SK-N-SH (cell line): Measurements from ENCODE around the gene NDUFB2. TPM values are rescaled to one million over a fixed set of nuclear protein-coding genes. Genes with fewer than 3 reads are reported as not detected.

Source experiments
- CTCF ChIA-PET: fragments of 300-600, 350-600 bp; formaldehyde crosslinking; extraction: SDS; loops from one replicate; lab custom pipeline; 2021; lab: Yijun Ruan, JAX
- POLR2A ChIA-PET: fragments of 350-600 bp; sonication (Branson Sonifier 250); formaldehyde crosslinking; extraction: SDS; loops from one replicate; lab custom pipeline; 2020; ENCODE audit warnings: antibody characterized with exemption, inconsistent platforms; lab: Yijun Ruan, JAX
- DNase-seq: peaks from one replicate; pipeline ENCODE4 v3.0.0; 2012
- H2AFZ ChIP-seq: fragments of 200-600 bp; sonication (generic); 2 replicates; pipeline ENCODE4 v1.8.1; 2016; ENCODE audit warnings: antibody characterized with exemption, mild to moderate bottlenecking, low read depth
- H3F3A ChIP-seq: fragments of 200-600 bp; sonication (generic); replicated peaks from 2 replicates; pipeline ENCODE3; 2016; ENCODE audit warnings: antibody characterized with exemption, mild to moderate bottlenecking; ENCODE audit not compliant: insufficient read depth
- H3K27ac ChIP-seq, 2 experiments: fragments of 200-500 bp in 1 of 2; fragments of 200-600 bp in 1 of 2; sonication (Bioruptor generic) in 1 of 2; sonication (generic), shearing (Covaris generic) in 1 of 2; 2 replicates each; pipeline versions ENCODE4 v1.5.1 to v1.6.1; 2014 to 2016; ENCODE audit warnings: low read depth in 2 of 2, inconsistent platforms in 1 of 2, low read length in 1 of 2, mild to moderate bottlenecking in 1 of 2, mixed read lengths in 1 of 2
- H3K27me3 ChIP-seq: fragments of 200-600 bp; sonication (generic), shearing (Covaris generic); 2 replicates; pipeline ENCODE4 v1.6.1; 2016; ENCODE audit warnings: mixed run types; ENCODE audit not compliant: insufficient read depth
- H3K36me3 ChIP-seq, 2 experiments: fragments of 200-500 bp in 1 of 2; fragments of 200-600 bp in 1 of 2; sonication (Bioruptor generic) in 1 of 2; sonication (generic) in 1 of 2; replicated peaks in 1 of 2; 2 replicates each; pipeline versions ENCODE3 to v1.5.1; 2014 to 2016; ENCODE audit warnings: low read length in 1 of 2, mild to moderate bottlenecking in 1 of 2; ENCODE audit not compliant: insufficient read depth in 2 of 2, control insufficient read depth in 1 of 2
- H3K4me1 ChIP-seq, 2 experiments: fragments of 200-500 bp in 1 of 2; fragments of 200-600 bp in 1 of 2; sonication (Bioruptor generic) in 1 of 2; sonication (generic), shearing (Covaris generic) in 1 of 2; 2 replicates each; pipeline versions ENCODE4 v1.5.1 to v1.6.1; 2014 to 2016; ENCODE audit warnings: low read depth in 1 of 2, low read length in 1 of 2, mixed run types in 1 of 2; ENCODE audit not compliant: insufficient read depth in 2 of 2, control insufficient read depth in 1 of 2
- H3K4me2 ChIP-seq: fragments of 200-600 bp; sonication (generic), shearing (Covaris generic); 2 replicates; pipeline ENCODE4 v1.6.1; 2017; ENCODE audit warnings: mixed run types
- H3K4me3 ChIP-seq, 2 experiments: fragments of 200-500 bp in 1 of 2; fragments of 200-600 bp in 1 of 2; sonication (Bioruptor generic) in 1 of 2; sonication (generic), shearing (Covaris generic) in 1 of 2; 2 replicates each; pipeline versions ENCODE4 v1.5.1 to v1.8.1; 2014 to 2016; ENCODE audit warnings: low read depth in 2 of 2, inconsistent platforms in 1 of 2, low read length in 1 of 2, mild to moderate bottlenecking in 1 of 2, mixed read lengths in 1 of 2, moderate library complexity in 1 of 2
- H3K79me2 ChIP-seq: fragments of 200-600 bp; sonication (generic); 2 replicates; pipeline ENCODE4 v1.8.1; 2017; ENCODE audit warnings: mild to moderate bottlenecking; ENCODE audit not compliant: insufficient read depth
- H3K9ac ChIP-seq: fragments of 200-600 bp; sonication (generic); 2 replicates; pipeline ENCODE4 v1.6.1; 2017; ENCODE audit warnings: mixed run types
- H3K9me2 ChIP-seq: fragments of 200-600 bp; sonication (generic); 2 replicates; pipeline ENCODE4 v1.6.1; 2017; ENCODE audit warnings: mixed run types
- H3K9me3 ChIP-seq: fragments of 200-600 bp; sonication (generic); 2 replicates; pipeline ENCODE4 v1.6.1; 2017; ENCODE audit warnings: mixed run types, mild to moderate bottlenecking, moderate library complexity
- H4K20me1 ChIP-seq: fragments of 200-600 bp; sonication (generic); 2 replicates; pipeline ENCODE4 v1.6.1; 2017; ENCODE audit warnings: mild to moderate bottlenecking, mixed run types; ENCODE audit not compliant: insufficient read depth
- CTCF ChIP-seq: fragments of 200-600 bp; sonication (generic); IDR thresholded peaks from 2 replicates; pipeline ENCODE4 v1.6.1; 2017; ENCODE audit warnings: antibody characterized with exemption, mild to moderate bottlenecking, moderate library complexity
- ELF1 ChIP-seq: IDR thresholded peaks from 2 replicates; pipeline ENCODE4 v1.4.0; 2012
- EP300 ChIP-seq, 2 experiments: IDR thresholded peaks; 2 replicates each; pipeline versions ENCODE4 v1.4.0 to v1.6.1; 2012; ENCODE audit warnings: borderline replicate concordance in 1 of 2, low read depth in 1 of 2, low read length in 1 of 2
- MAX ChIP-seq: IDR thresholded peaks from 2 replicates; pipeline ENCODE4 v1.4.0; 2012; ENCODE audit warnings: low read depth
- MXI1 ChIP-seq: IDR thresholded peaks from 2 replicates; pipeline ENCODE4 v1.6.1; 2012; ENCODE audit warnings: mild to moderate bottlenecking, low read depth, low read length, improper control_type of control experiment
- NRF1 ChIP-seq: IDR thresholded peaks from 2 replicates; pipeline ENCODE4 v1.6.1; 2012; ENCODE audit warnings: low read depth, mild to moderate bottlenecking, low read length
- PBX3 ChIP-seq: IDR thresholded peaks from 2 replicates; pipeline ENCODE4; 2012
- POLR2AphosphoS5 ChIP-seq: IDR thresholded peaks from 2 replicates; pipeline ENCODE4 v1.6.1; 2012; ENCODE audit warnings: low read depth, low read length
- RAD21 ChIP-seq: IDR thresholded peaks from 2 replicates; pipeline ENCODE4 v1.6.1; 2012; ENCODE audit warnings: mild to moderate bottlenecking, low read length
- REST ChIP-seq: IDR thresholded peaks from 2 replicates; pipeline ENCODE4 v1.6.1; 2012; ENCODE audit warnings: mild to moderate bottlenecking, low read depth, low read length, moderate library complexity
- RFX5 ChIP-seq: IDR thresholded peaks from 2 replicates; pipeline ENCODE4 v1.6.1; 2012; ENCODE audit warnings: mild to moderate bottlenecking, improper control_type of control experiment, low read length
- RXRA ChIP-seq: IDR thresholded peaks from 2 replicates; pipeline ENCODE4 v1.4.0; 2012; ENCODE audit warnings: low read depth, mild to moderate bottlenecking, borderline replicate concordance
- TAF1 ChIP-seq: IDR thresholded peaks from 2 replicates; pipeline ENCODE4 v1.6.1; 2012; ENCODE audit warnings: low read depth, mild to moderate bottlenecking, low read length, moderate library complexity, borderline replicate concordance
- TCF12 ChIP-seq: IDR thresholded peaks from 2 replicates; pipeline ENCODE4 v1.4.0; 2012
- TEAD4 ChIP-seq: IDR thresholded peaks from 2 replicates; pipeline ENCODE4 v1.4.0; 2012; ENCODE audit warnings: mild to moderate bottlenecking, borderline replicate concordance; ENCODE audit not compliant: insufficient read depth
- WGBS: methylation state at CpG from one replicate; pipeline ENCODE4 v1.1.6; 2017; ENCODE audit warnings: low lambda C conversion rate; 5-methylcytosine and 5-hydroxymethylcytosine counted together
- polyA plus RNA-seq, 3 experiments: library from polyadenylated mRNA; depleted of rRNA; stranded (reverse); fragments of >200 nt; gene quantifications; 2 replicates each; pipeline ENCODE4 v1.2.3, GENCODE V29; 2012
- TF ChIP-seq, protein P1 (sequence below): fragments of 150-350 bp; IDR thresholded peaks from 2 replicates; pipeline ENCODE4 v1.6.1; 2017; ENCODE audit warnings: antibody characterized with exemption, low read length, low read depth, borderline replicate concordance

Gene NDUFB2
- polyA plus RNA-seq, 1 of the 3 experiments (the other 2 are of a cell fraction) = 1,214 TPM

- no peak for TF ChIP-seq ELF1
These were observed 19.0 kb upstream of the NDUFB2 start (continued) for GRCh38 chr7:140677496-140677895.

DNA sequence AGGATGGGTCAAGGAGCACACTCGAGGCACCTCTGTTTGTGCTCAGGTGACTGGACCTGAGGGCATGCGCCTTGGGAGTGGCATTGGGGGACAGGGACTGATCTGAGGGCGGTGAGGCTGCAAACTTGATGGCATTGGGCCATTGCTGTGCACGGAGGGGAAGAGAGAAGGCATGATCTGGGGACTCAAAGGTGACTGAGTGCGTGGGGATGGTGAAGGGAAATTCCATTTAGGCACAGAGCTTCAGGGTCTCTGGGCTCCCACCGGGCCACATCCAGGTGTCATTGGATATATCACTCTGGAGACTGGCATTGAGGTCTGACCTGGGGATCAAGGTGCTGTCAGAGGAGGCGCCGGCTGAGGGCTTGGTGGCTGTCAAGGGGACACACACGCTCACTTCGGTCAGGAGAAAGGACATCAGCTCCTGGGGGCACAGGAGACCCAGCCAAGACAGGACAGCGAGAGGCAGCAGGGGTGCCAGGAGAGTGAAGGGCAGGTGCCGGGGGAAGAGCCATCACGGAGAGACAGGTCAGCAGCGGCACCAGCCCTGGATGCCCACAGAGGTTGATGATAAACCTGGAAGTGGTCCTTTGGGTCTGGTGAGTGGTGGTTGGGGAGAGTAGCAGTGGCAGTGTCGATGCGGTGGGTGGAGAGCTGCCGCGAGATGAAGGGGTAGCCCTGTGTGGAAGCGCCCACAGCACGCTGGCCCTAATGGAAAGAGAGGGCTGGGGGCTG lies 18.3 kb upstream of the NDUFB2 start:
- H3K79me2 ChIP-seq = no peaks in the 10 kb centered on the region
- no peaks in the 10 kb centered on the region for H4K20me1 ChIP-seq
- H3K9me2 ChIP-seq = no peaks in the 10 kb centered on the region
- H3F3A ChIP-seq = no peaks in the 10 kb centered on the region
- H3K36me3 ChIP-seq = peaks cover 0 to 10% of the 10 kb centered on the region in 2 experiments
- POLR2A ChIA-PET = no interaction called here
- no peak overlapping the region for H3K4me2 ChIP-seq
- H3K9me3 ChIP-seq = no peaks in the 10 kb centered on the region
- no peak for DNase-seq
- no peak for TF ChIP-seq TEAD4
- no peak for TF ChIP-seq ELF1
- no peak overlapping the region for H3K9ac ChIP-seq
- H3K4me3 ChIP-seq = no peak overlapping the region
- no peak overlapping the region for H3K27ac ChIP-seq
- H3K27me3 ChIP-seq = no peaks in the 10 kb centered on the region
- CTCF ChIA-PET = interaction anchor here (0.5 to 2.0 kb wide), 3 partner anchors 19 to 548 kb away, joined by 3 to 6 read pairs (median 4); no protein-coding TSS in a partner anchor
- no peak overlapping the region for H2AFZ ChIP-seq
- peaks cover 7 to 14% of the 10 kb centered on the region in 2 experiments; a peak in 2 of 4 replicates for H3K4me1 ChIP-seq
- 93% methylated on average over 20 of the region's 20 CpGs for WGBS

DNA sequence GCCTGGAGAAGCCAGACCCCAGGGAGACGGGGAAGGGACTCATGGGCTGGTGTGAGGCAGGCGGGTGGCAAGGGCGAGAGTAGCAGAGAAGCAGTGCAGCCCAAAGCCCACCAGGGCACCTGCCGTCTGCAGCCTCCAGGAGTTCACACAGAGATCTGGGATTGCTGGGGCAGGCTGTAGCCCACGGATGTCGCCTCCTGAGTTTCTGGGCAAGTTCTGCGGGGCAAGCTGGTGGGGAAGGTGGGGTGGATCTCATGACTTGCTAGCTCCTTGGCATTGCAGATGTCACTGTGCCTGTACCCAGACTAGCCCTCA lies 17.7 kb upstream of the NDUFB2 start:
- no peak overlapping the region for H3K9ac ChIP-seq
- no peak overlapping the region for H3K27ac ChIP-seq
- DNase-seq = no peak
- no peak overlapping the region for H2AFZ ChIP-seq
- 95% methylated on average over 7 of the region's 7 CpGs for WGBS
- H3K4me2 ChIP-seq = no peak overlapping the region
- ChIA-PET CTCF (interaction anchor here (2.0 kb wide), 1 partner anchor 26 kb away, joined by 6 read pairs; no protein-coding TSS in a partner anchor), POLR2A (no interaction called here)
- TF ChIP-seq MAX (no peak), POLR2AphosphoS5 (no peak), PBX3 (no peak), RAD21 (no peak), ELF1 (no peak), TCF12 (no peak), TAF1 (no peak), CTCF (no peak), REST (no peak), EP300 (IDR thresholded peaks at IDR 0.05; ENCODE audit: borderline replicate concordance in 1 of 2, low read depth in 1 of 2, low read length in 1 of 2) (no peak), NRF1 (no peak), RFX5 (no peak), MXI1 (no peak), RXRA (no peak)
- TF ChIP-seq, protein P1, sequence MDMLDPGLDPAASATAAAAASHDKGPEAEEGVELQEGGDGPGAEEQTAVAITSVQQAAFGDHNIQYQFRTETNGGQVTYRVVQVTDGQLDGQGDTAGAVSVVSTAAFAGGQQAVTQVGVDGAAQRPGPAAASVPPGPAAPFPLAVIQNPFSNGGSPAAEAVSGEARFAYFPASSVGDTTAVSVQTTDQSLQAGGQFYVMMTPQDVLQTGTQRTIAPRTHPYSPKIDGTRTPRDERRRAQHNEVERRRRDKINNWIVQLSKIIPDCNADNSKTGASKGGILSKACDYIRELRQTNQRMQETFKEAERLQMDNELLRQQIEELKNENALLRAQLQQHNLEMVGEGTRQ = no peak
- H3K27me3 ChIP-seq = no peaks in the 10 kb centered on the region
- no peaks in the 10 kb centered on the region for H4K20me1 ChIP-seq
- no peak overlapping the region for H3K4me3 ChIP-seq
- no peaks in the 10 kb centered on the region for H3K9me3 ChIP-seq
- peaks cover 4 to 9% of the 10 kb centered on the region in 2 experiments; a peak in 2 of 4 replicates for H3K4me1 ChIP-seq
- H3K36me3 ChIP-seq = peaks cover 0 to 10% of the 10 kb centered on the region in 2 experiments
- no peaks in the 10 kb centered on the region for H3K9me2 ChIP-seq
- H3F3A ChIP-seq = no peaks in the 10 kb centered on the region
- H3K79me2 ChIP-seq = no peaks in the 10 kb centered on the region
